K562 (cell line): Measurements from ENCODE around the gene INHBC. TPM values are rescaled to one million over a fixed set of nuclear protein-coding genes. Genes with fewer than 3 reads are reported as not detected.

ENCODE experiments used
- KDM4B ChIP-seq, 2 experiments: fragments of 450-650 bp in 1 of 2; sonication (generic) in 1 of 2; IDR thresholded peaks; 2 replicates each; pipeline ENCODE4 v1.6.1; 2016 to 2017; ENCODE audit warnings: borderline replicate concordance in 2 of 2, antibody characterized with exemption in 1 of 2, low read depth in 1 of 2, mild to moderate bottlenecking in 1 of 2
- POU5F1 ChIP-seq: fragments of 150-350 bp; IDR thresholded peaks from 2 replicates; pipeline ENCODE4 v1.6.1; 2014; ENCODE audit warnings: borderline replicate concordance, low read length, low read depth, mild to moderate bottlenecking; ENCODE audit not compliant: partially characterized antibody
- ZNF133 ChIP-seq: fragments of 250-450 bp; sonication (Bioruptor Pico); IDR thresholded peaks from 2 replicates; pipeline ENCODE4 v1.4.0; 2020; ENCODE audit warnings: mild to moderate bottlenecking
- polyA plus RNA-seq, 8 experiments: library from polyadenylated mRNA; depleted of rRNA in 4 of 8; stranded (reverse) in 5 of 8; unstranded in 3 of 8; fragments of >200 nt; fragmentation: Nextera tagmentation in 2 of 8; fragmentation: Illumina TruSeq in 1 of 8; extraction: Ambion mirVana in 2 of 8; extraction: Trizol in 1 of 8; gene quantifications; 2 replicates each; pipeline versions ENCODE4 v1.2.1 to v1.2.3, GENCODE V29; 2011 to 2014; ENCODE audit warnings: inconsistent platforms in 1 of 8, missing spikeins in 1 of 8
- total RNA-seq, 7 experiments: library from RNA; depleted of rRNA in 6 of 7; stranded (reverse); fragments of >200 nt in 6 of 7; fragmentation: Illumina TruSeq in 2 of 7; extraction: Trizol in 2 of 7; gene quantifications; 2 replicates each; pipeline versions ENCODE4 v1.2.1 to v1.2.3, GENCODE V29; 2011 to 2021; ENCODE audit warnings: low replicate concordance in 1 of 7
- TF ChIP-seq, protein P1 (sequence below): fragments of 450-650 bp; IDR thresholded peaks from 2 replicates; pipeline ENCODE4 v1.6.1; 2016; ENCODE audit warnings: low read depth
- TF ChIP-seq, protein P2 (sequence below): fragments of 450-650 bp; IDR thresholded peaks from 2 replicates; pipeline ENCODE4 v1.6.1; 2017; ENCODE audit warnings: antibody characterized with exemption
- TF ChIP-seq, protein P3 (sequence below): sonication (generic); formaldehyde crosslinking; IDR thresholded peaks from 2 replicates; pipeline ENCODE4 v1.8.0; 2023; ENCODE audit warnings: missing genetic modification reagents, mild to moderate bottlenecking, borderline replicate concordance

INHBC gene
- total and polyA plus RNA-seq, 9 of the 15 experiments (the other 6 are each of a cell fraction or from before 2014, with no cell fraction given) = 0.07 to 0.24 (median 0.15) TPM; not detected in 4

DNA sequence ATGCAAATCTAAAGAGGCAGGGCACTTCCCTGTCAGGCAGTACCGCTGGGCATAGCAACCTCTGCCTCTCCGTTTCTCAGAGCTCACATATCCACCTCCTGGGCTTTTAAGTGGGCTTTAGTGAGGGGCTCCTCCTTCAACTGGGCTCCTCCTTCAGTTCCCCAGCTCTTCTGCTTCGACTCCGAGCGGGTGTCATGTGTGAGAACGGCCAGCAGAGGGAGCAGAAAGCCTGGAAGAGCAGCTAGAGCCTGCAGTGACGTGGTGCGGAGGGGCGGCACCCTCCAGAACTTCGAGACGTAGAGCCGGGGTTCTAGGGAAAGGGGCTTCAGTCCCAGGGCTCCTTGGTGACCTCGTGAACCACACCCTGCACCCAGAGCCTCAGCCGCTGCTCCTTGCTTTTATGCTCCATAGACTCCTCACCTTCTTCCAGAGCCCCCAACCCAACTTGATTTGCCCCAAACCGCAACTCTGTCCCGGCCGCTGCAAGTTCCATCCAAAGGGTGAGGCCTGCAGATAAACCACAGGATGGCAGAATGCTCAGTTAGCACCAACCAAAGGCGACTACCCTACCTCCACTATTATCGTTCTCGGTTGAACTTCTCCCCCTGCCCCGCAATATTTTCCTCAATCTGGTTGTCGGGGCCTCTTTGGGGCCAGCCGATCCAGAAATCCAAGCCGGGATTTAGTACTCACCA, 24.6 kb downstream of the INHBC start (continued):
- TF ChIP-seq, protein P1, sequence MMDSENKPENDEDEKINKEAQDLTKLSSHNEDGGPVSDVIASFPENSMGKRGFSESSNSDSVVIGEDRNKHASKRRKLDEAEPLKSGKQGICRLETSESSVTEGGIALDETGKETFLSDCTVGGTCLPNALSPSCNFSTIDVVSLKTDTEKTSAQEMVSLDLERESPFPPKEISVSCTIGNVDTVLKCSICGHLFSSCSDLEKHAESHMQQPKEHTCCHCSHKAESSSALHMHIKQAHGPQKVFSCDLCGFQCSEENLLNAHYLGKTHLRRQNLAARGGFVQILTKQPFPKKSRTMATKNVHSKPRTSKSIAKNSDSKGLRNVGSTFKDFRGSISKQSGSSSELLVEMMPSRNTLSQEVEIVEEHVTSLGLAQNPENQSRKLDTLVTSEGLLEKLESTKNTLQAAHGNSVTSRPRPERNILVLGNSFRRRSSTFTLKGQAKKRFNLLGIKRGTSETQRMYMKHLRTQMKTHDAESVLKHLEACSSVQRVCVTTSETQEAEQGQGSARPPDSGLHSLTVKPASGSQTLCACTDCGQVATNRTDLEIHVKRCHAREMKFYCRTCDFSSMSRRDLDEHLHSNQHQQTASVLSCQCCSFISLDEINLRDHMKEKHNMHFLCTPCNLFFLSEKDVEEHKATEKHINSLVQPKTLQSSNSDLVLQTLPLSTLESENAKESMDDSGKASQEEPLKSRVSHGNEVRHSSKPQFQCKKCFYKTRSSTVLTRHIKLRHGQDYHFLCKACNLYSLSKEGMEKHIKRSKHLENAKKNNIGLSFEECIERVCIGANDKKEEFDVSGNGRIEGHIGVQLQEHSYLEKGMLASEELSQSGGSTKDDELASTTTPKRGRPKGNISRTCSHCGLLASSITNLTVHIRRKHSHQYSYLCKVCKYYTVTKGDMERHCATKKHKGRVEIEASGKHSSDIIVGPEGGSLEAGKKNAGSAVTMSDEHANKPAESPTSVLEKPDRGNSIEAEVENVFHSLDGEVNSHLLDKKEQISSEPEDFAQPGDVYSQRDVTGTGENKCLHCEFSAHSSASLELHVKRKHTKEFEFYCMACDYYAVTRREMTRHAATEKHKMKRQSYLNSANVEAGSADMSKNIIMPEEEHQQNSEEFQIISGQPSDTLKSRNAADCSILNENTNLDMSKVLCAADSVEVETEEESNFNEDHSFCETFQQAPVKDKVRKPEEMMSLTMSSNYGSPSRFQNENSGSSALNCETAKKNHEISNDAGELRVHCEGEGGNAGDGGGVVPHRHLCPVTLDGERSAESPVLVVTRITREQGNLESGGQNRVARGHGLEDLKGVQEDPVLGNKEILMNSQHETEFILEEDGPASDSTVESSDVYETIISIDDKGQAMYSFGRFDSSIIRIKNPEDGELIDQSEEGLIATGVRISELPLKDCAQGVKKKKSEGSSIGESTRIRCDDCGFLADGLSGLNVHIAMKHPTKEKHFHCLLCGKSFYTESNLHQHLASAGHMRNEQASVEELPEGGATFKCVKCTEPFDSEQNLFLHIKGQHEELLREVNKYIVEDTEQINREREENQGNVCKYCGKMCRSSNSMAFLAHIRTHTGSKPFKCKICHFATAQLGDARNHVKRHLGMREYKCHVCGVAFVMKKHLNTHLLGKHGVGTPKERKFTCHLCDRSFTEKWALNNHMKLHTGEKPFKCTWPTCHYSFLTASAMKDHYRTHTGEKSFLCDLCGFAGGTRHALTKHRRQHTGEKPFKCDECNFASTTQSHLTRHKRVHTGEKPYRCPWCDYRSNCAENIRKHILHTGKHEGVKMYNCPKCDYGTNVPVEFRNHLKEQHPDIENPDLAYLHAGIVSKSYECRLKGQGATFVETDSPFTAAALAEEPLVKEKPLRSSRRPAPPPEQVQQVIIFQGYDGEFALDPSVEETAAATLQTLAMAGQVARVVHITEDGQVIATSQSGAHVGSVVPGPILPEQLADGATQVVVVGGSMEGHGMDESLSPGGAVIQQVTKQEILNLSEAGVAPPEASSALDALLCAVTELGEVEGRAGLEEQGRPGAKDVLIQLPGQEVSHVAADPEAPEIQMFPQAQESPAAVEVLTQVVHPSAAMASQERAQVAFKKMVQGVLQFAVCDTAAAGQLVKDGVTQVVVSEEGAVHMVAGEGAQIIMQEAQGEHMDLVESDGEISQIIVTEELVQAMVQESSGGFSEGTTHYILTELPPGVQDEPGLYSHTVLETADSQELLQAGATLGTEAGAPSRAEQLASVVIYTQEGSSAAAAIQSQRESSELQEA = no peak
- TF ChIP-seq, protein P2, sequence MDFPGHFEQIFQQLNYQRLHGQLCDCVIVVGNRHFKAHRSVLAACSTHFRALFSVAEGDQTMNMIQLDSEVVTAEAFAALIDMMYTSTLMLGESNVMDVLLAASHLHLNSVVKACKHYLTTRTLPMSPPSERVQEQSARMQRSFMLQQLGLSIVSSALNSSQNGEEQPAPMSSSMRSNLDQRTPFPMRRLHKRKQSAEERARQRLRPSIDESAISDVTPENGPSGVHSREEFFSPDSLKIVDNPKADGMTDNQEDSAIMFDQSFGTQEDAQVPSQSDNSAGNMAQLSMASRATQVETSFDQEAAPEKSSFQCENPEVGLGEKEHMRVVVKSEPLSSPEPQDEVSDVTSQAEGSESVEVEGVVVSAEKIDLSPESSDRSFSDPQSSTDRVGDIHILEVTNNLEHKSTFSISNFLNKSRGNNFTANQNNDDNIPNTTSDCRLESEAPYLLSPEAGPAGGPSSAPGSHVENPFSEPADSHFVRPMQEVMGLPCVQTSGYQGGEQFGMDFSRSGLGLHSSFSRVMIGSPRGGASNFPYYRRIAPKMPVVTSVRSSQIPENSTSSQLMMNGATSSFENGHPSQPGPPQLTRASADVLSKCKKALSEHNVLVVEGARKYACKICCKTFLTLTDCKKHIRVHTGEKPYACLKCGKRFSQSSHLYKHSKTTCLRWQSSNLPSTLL = no peak
- TF ChIP-seq ZNF133 (no peak), POU5F1 (no peak), KDM4B (IDR thresholded peaks at IDR 0.05; ENCODE audit: borderline replicate concordance in 2 of 2, low read depth in 1 of 2) (no peak)
- TF ChIP-seq, protein P3, sequence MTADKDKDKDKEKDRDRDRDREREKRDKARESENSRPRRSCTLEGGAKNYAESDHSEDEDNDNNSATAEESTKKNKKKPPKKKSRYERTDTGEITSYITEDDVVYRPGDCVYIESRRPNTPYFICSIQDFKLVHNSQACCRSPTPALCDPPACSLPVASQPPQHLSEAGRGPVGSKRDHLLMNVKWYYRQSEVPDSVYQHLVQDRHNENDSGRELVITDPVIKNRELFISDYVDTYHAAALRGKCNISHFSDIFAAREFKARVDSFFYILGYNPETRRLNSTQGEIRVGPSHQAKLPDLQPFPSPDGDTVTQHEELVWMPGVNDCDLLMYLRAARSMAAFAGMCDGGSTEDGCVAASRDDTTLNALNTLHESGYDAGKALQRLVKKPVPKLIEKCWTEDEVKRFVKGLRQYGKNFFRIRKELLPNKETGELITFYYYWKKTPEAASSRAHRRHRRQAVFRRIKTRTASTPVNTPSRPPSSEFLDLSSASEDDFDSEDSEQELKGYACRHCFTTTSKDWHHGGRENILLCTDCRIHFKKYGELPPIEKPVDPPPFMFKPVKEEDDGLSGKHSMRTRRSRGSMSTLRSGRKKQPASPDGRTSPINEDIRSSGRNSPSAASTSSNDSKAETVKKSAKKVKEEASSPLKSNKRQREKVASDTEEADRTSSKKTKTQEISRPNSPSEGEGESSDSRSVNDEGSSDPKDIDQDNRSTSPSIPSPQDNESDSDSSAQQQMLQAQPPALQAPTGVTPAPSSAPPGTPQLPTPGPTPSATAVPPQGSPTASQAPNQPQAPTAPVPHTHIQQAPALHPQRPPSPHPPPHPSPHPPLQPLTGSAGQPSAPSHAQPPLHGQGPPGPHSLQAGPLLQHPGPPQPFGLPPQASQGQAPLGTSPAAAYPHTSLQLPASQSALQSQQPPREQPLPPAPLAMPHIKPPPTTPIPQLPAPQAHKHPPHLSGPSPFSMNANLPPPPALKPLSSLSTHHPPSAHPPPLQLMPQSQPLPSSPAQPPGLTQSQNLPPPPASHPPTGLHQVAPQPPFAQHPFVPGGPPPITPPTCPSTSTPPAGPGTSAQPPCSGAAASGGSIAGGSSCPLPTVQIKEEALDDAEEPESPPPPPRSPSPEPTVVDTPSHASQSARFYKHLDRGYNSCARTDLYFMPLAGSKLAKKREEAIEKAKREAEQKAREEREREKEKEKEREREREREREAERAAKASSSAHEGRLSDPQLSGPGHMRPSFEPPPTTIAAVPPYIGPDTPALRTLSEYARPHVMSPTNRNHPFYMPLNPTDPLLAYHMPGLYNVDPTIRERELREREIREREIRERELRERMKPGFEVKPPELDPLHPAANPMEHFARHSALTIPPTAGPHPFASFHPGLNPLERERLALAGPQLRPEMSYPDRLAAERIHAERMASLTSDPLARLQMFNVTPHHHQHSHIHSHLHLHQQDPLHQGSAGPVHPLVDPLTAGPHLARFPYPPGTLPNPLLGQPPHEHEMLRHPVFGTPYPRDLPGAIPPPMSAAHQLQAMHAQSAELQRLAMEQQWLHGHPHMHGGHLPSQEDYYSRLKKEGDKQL (CRISPR knock-in tag) = no peak
